PC-9 (cell line): Measurements from ENCODE around the gene ZBTB22.

ENCODE experiments used
- CTCF ChIP-seq: fragments of 200-600 bp; sonication (generic); conservative IDR thresholded peaks from 2 replicates; pipeline ENCODE4 v1.6.1; 2017; ENCODE audit warnings: mixed run types, antibody characterized with exemption, mild to moderate bottlenecking, moderate library complexity
- EZH2 ChIP-seq: fragments of 200-600 bp; sonication (generic); IDR thresholded peaks from 2 replicates; pipeline ENCODE4 v1.8.0; 2017; ENCODE audit warnings: antibody characterized with exemption, low read depth

- TF ChIP-seq CTCF (no peak), EZH2 (no peak)
These were observed 39.2 kb downstream of the ZBTB22 start for GRCh38 chr6:33278392-33278741.
